GM23338 (cell line): ENCODE results near the gene HACD2. TPM values are rescaled to one million over a fixed set of nuclear protein-coding genes. Genes with fewer than 3 reads are reported as not detected.

Experiments
- ATAC-seq: fragments of 200-7000 bp; cut with Tn5 transposase; 3 replicates; pipeline ENCODE4 v1.9.1; 2020
- DNase-seq: peaks from one replicate; pipeline ENCODE4 v3.0.0-alpha.2; 2015; ENCODE audit warnings: low spot score
- H2AFZ ChIP-seq: fragments of 200-600 bp; sonication (generic); 2 replicates; pipeline ENCODE4 v1.8.0; 2016; ENCODE audit warnings: antibody characterized with exemption, mild to moderate bottlenecking, moderate library complexity
- H3F3A ChIP-seq: fragments of 200-600 bp; sonication (generic); replicated peaks from 2 replicates; pipeline ENCODE4 v1.8.0; 2017; ENCODE audit warnings: antibody characterized with exemption, mixed run types, low read depth
- H3K27ac ChIP-seq: fragments of 200-600 bp; sonication (generic); 2 replicates; pipeline ENCODE4 v1.6.1; 2016; ENCODE audit warnings: low read depth
- H3K27me3 ChIP-seq: fragments of 200-600 bp; sonication (generic); 2 replicates; pipeline ENCODE4 v1.8.0; 2016; ENCODE audit warnings: mild to moderate bottlenecking, mixed run types, moderate library complexity; ENCODE audit not compliant: insufficient read depth
- H3K36me3 ChIP-seq: fragments of 200-600 bp; sonication (generic); 2 replicates; pipeline ENCODE4 v1.8.0; 2016; ENCODE audit warnings: mild to moderate bottlenecking; ENCODE audit not compliant: insufficient read depth
- H3K4me1 ChIP-seq: fragments of 200-600 bp; sonication (generic); 2 replicates; pipeline ENCODE4 v1.8.0; 2016; ENCODE audit warnings: mild to moderate bottlenecking, moderate library complexity; ENCODE audit not compliant: insufficient read depth
- H3K4me2 ChIP-seq: fragments of 200-600 bp; sonication (generic); 2 replicates; pipeline ENCODE4 v1.7.1; 2017; ENCODE audit warnings: mixed run types
- H3K4me3 ChIP-seq: fragments of 200-600 bp; sonication (generic); 2 replicates; pipeline ENCODE4 v1.6.1; 2016; ENCODE audit warnings: mixed run types
- H3K79me2 ChIP-seq: fragments of 200-600 bp; sonication (generic); replicated peaks from 2 replicates; pipeline ENCODE4 v1.8.0; 2017; ENCODE audit warnings: mild to moderate bottlenecking; ENCODE audit not compliant: insufficient read depth
- H3K9me2 ChIP-seq: fragments of 200-600 bp; sonication (generic); 2 replicates; pipeline ENCODE4 v1.8.0; 2017; ENCODE audit not compliant: insufficient read depth
- H4K20me1 ChIP-seq: fragments of 200-600 bp; sonication (generic); replicated peaks from 2 replicates; pipeline ENCODE4 v1.8.0; 2017; ENCODE audit warnings: mild to moderate bottlenecking; ENCODE audit not compliant: insufficient read depth
- H3K27ac Mint-ChIP-seq: 2 replicates; pipeline ENCODE4 v1.8.0; 2020; ENCODE audit warnings: inconsistent platforms, mild to moderate bottlenecking, moderate library complexity, mixed read lengths
- H3K27me3 Mint-ChIP-seq: 3 replicates; pipeline ENCODE4 v1.8.0; 2022; ENCODE audit warnings: low read depth, mild to moderate bottlenecking, moderate library complexity, mixed read lengths, inconsistent platforms; ENCODE audit not compliant: insufficient read depth, poor library complexity
- H3K36me3 Mint-ChIP-seq: 3 replicates; pipeline ENCODE4 v1.8.0; 2021; ENCODE audit warnings: low read depth, mild to moderate bottlenecking, inconsistent platforms, moderate library complexity, mixed read lengths
- H3K4me1 Mint-ChIP-seq: 3 replicates; pipeline ENCODE4 v1.8.0; 2020; ENCODE audit warnings: mild to moderate bottlenecking, inconsistent platforms, mixed read lengths
- H3K4me3 Mint-ChIP-seq: 3 replicates; pipeline ENCODE4 v1.8.0; 2021; ENCODE audit warnings: moderate library complexity, mild to moderate bottlenecking, inconsistent platforms, mixed read lengths
- H3K9me3 Mint-ChIP-seq: 3 replicates; pipeline ENCODE4 v1.8.0; 2020; ENCODE audit warnings: moderate library complexity, mild to moderate bottlenecking, inconsistent platforms, mixed read lengths
- EZH2 ChIP-seq: fragments of 200-600 bp; sonication (generic); IDR thresholded peaks from one replicate; pipeline ENCODE4 v1.8.0; 2017; ENCODE audit warnings: antibody characterized with exemption, mild to moderate bottlenecking, low read depth; ENCODE audit not compliant: unreplicated experiment
- JUNB ChIP-seq: IDR thresholded peaks from one replicate; pipeline ENCODE4 v1.6.1; 2016; ENCODE audit warnings: antibody characterized with exemption; ENCODE audit not compliant: unreplicated experiment
- POLR2AphosphoS5 ChIP-seq: IDR thresholded peaks from 2 replicates; pipeline ENCODE4 v1.6.1; 2016; ENCODE audit warnings: antibody characterized with exemption, low read depth
- ZNF114 ChIP-seq: fragments of 250-450 bp; sonication (Bioruptor Pico); IDR thresholded peaks from 2 replicates; pipeline ENCODE4 v1.5.0; 2020; ENCODE audit warnings: mild to moderate bottlenecking, moderate library complexity
- polyA plus RNA-seq: library from polyadenylated mRNA; unstranded; fragments of >200 nt; fragmentation: Nextera tagmentation; extraction: Ambion mirVana; gene quantifications from 2 replicates; pipeline ENCODE4 v1.2.1, GENCODE V29; 2016
- total RNA-seq: library from RNA; depleted of rRNA; stranded (reverse); fragments of >200 nt; shearing (Covaris generic); gene quantifications from 2 replicates; pipeline ENCODE4 v1.2.3, GENCODE V29; 2014
- TF ChIP-seq, protein P1 (sequence below): fragments of 250-450 bp; sonication (Bioruptor Pico); IDR thresholded peaks from 2 replicates; pipeline ENCODE4 v1.5.0; 2020; ENCODE audit warnings: mild to moderate bottlenecking, moderate library complexity
- TF ChIP-seq, protein P2 (sequence below): IDR thresholded peaks from 2 replicates; pipeline ENCODE4 v1.6.1; 2016; ENCODE audit warnings: antibody characterized with exemption
- TF ChIP-seq, protein P3 (sequence below): IDR thresholded peaks from one replicate; pipeline ENCODE4 v1.6.1; 2018; ENCODE audit warnings: antibody characterized with exemption; ENCODE audit not compliant: unreplicated experiment

HACD2 gene
- total and polyA plus RNA-seq, 2 experiments from 2014 or later, result 13.4 to 31.5 TPM

DNA sequence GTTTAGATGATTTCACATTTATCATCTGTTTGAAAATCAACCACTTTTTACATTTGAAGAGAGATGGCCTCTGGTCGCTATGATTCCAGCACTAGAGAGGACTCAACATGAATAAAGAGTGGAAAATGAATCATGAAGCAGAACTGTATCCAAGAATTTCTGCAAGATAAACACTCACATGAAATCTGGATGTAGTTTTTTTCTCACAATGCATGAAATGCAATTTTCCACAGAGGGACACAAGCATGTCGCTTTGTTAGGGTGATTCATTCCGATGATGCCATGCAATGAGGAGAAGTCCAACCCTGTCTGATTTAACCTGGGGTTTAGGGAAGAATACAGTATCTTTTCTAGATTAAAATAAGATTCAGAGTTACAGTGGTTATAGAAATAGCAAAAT is 85.5 kb downstream of the HACD2 start:
- Mint-ChIP-seq H3K27me3 (peaks cover 7% of the 10 kb centered on the region), H3K9me3 (no peaks in the 10 kb centered on the region; the same call in 2 of the 3 replicates), H3K4me3 (no peak overlapping the region), H3K36me3 (peaks cover 11% of the 10 kb centered on the region), H3K4me1 (peaks cover 20% of the 10 kb centered on the region), H3K27ac (no peak overlapping the region)
- no peak overlapping the region for H3K4me3 ChIP-seq
- H4K20me1 ChIP-seq, result peaks cover 9% of the 10 kb centered on the region
- TF ChIP-seq, protein P1, sequence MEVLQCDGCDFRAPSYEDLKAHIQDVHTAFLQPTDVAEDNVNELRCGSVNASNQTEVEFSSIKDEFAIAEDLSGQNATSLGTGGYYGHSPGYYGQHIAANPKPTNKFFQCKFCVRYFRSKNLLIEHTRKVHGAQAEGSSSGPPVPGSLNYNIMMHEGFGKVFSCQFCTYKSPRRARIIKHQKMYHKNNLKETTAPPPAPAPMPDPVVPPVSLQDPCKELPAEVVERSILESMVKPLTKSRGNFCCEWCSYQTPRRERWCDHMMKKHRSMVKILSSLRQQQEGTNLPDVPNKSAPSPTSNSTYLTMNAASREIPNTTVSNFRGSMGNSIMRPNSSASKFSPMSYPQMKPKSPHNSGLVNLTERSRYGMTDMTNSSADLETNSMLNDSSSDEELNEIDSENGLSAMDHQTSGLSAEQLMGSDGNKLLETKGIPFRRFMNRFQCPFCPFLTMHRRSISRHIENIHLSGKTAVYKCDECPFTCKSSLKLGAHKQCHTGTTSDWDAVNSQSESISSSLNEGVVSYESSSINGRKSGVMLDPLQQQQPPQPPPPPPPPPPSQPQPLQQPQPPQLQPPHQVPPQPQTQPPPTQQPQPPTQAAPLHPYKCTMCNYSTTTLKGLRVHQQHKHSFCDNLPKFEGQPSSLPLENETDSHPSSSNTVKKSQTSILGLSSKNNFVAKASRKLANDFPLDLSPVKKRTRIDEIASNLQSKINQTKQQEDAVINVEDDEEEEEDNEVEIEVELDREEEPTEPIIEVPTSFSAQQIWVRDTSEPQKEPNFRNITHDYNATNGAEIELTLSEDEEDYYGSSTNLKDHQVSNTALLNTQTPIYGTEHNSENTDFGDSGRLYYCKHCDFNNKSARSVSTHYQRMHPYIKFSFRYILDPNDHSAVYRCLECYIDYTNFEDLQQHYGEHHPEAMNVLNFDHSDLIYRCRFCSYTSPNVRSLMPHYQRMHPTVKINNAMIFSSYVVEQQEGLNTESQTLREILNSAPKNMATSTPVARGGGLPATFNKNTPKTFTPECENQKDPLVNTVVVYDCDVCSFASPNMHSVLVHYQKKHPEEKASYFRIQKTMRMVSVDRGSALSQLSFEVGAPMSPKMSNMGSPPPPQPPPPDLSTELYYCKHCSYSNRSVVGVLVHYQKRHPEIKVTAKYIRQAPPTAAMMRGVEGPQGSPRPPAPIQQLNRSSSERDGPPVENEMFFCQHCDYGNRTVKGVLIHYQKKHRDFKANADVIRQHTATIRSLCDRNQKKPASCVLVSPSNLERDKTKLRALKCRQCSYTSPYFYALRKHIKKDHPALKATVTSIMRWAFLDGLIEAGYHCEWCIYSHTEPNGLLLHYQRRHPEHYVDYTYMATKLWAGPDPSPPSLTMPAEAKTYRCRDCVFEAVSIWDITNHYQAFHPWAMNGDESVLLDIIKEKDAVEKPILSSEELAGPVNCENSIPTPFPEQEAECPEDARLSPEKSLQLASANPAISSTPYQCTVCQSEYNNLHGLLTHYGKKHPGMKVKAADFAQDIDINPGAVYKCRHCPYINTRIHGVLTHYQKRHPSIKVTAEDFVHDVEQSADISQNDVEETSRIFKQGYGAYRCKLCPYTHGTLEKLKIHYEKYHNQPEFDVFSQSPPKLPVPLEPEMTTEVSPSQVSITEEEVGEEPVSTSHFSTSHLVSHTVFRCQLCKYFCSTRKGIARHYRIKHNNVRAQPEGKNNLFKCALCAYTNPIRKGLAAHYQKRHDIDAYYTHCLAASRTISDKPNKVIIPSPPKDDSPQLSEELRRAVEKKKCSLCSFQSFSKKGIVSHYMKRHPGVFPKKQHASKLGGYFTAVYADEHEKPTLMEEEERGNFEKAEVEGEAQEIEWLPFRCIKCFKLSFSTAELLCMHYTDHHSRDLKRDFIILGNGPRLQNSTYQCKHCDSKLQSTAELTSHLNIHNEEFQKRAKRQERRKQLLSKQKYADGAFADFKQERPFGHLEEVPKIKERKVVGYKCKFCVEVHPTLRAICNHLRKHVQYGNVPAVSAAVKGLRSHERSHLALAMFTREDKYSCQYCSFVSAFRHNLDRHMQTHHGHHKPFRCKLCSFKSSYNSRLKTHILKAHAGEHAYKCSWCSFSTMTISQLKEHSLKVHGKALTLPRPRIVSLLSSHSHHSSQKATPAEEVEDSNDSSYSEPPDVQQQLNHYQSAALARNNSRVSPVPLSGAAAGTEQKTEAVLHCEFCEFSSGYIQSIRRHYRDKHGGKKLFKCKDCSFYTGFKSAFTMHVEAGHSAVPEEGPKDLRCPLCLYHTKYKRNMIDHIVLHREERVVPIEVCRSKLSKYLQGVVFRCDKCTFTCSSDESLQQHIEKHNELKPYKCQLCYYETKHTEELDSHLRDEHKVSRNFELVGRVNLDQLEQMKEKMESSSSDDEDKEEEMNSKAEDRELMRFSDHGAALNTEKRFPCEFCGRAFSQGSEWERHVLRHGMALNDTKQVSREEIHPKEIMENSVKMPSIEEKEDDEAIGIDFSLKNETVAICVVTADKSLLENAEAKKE (CRISPR knock-in tag), result no peak
- TF ChIP-seq, protein P2, sequence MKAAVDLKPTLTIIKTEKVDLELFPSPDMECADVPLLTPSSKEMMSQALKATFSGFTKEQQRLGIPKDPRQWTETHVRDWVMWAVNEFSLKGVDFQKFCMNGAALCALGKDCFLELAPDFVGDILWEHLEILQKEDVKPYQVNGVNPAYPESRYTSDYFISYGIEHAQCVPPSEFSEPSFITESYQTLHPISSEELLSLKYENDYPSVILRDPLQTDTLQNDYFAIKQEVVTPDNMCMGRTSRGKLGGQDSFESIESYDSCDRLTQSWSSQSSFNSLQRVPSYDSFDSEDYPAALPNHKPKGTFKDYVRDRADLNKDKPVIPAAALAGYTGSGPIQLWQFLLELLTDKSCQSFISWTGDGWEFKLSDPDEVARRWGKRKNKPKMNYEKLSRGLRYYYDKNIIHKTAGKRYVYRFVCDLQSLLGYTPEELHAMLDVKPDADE, result no peak
- no peaks in the 10 kb centered on the region for H3F3A ChIP-seq
- no peaks in the 10 kb centered on the region for H3K79me2 ChIP-seq
- H3K9me2 ChIP-seq, result no peaks in the 10 kb centered on the region
- H3K4me1 ChIP-seq, result peaks cover 7% of the 10 kb centered on the region; the same call in 1 of the 2 replicates
- no peak for ATAC-seq
- H3K36me3 ChIP-seq, result 0 out of 2 replicates have a peak, but pooled peaks cover 3% of the 10 kb centered on the region
- DNase-seq, result no peak
- no peak overlapping the region for H3K4me2 ChIP-seq
- H3K27me3 ChIP-seq, result peaks cover 15% of the 10 kb centered on the region
- no peak overlapping the region for H2AFZ ChIP-seq
- H3K27ac ChIP-seq, result no peak overlapping the region

DNA sequence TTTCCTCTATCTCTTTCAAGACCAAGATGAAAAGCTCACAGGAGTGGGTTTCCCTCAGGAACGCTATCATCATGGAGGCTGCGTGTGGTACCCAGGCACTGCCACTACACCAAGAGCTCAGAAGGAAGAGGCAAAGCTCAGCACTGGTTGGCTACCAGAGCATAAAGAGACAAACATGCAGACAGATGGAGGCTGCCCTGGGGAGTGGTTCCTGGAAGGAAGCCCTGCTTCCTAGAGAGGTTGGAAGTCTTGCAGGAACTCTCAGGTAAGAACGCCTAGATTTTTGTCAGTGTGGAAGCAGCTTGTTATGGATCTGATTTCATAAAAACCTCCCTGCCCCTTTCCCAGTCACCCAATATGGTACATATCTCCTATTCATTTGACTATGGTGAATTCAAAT is 86.1 kb downstream of the HACD2 start:
- Histone ChIP-seq H3K27me3 (peaks cover 9% of the 10 kb centered on the region; the same call in 1 of the 2 replicates), H3K4me3 (no peak overlapping the region), H3K36me3 (0 out of 2 replicates have a peak, but pooled peaks cover 3% of the 10 kb centered on the region), H3F3A (no peaks in the 10 kb centered on the region), H3K9me2 (no peaks in the 10 kb centered on the region), H3K27ac (no peak overlapping the region), H3K79me2 (no peaks in the 10 kb centered on the region), H2AFZ (no peak overlapping the region), H4K20me1 (peaks cover 3% of the 10 kb centered on the region), H3K4me1 (peaks cover 7% of the 10 kb centered on the region; the same call in 1 of the 2 replicates), H3K4me2 (no peak overlapping the region)
- Mint-ChIP-seq H3K27me3 (peaks cover 5% of the 10 kb centered on the region), H3K27ac (no peak overlapping the region), H3K4me1 (peaks cover 20% of the 10 kb centered on the region), H3K36me3 (peaks cover 11% of the 10 kb centered on the region), H3K9me3 (no peaks in the 10 kb centered on the region; the same call in 2 of the 3 replicates), H3K4me3 (no peak overlapping the region)
- TF ChIP-seq, protein P3, sequence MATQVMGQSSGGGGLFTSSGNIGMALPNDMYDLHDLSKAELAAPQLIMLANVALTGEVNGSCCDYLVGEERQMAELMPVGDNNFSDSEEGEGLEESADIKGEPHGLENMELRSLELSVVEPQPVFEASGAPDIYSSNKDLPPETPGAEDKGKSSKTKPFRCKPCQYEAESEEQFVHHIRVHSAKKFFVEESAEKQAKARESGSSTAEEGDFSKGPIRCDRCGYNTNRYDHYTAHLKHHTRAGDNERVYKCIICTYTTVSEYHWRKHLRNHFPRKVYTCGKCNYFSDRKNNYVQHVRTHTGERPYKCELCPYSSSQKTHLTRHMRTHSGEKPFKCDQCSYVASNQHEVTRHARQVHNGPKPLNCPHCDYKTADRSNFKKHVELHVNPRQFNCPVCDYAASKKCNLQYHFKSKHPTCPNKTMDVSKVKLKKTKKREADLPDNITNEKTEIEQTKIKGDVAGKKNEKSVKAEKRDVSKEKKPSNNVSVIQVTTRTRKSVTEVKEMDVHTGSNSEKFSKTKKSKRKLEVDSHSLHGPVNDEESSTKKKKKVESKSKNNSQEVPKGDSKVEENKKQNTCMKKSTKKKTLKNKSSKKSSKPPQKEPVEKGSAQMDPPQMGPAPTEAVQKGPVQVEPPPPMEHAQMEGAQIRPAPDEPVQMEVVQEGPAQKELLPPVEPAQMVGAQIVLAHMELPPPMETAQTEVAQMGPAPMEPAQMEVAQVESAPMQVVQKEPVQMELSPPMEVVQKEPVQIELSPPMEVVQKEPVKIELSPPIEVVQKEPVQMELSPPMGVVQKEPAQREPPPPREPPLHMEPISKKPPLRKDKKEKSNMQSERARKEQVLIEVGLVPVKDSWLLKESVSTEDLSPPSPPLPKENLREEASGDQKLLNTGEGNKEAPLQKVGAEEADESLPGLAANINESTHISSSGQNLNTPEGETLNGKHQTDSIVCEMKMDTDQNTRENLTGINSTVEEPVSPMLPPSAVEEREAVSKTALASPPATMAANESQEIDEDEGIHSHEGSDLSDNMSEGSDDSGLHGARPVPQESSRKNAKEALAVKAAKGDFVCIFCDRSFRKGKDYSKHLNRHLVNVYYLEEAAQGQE, result no peak
- TF ChIP-seq POLR2AphosphoS5 (no peak), JUNB (no peak), EZH2 (no peak), ZNF114 (CRISPR knock-in tag) (no peak)
- TF ChIP-seq, protein P2, result no peak
- no peak for DNase-seq
- ATAC-seq, result no peak
